ENCODE results near the gene REPS1.

REPS1 gene

DNA sequence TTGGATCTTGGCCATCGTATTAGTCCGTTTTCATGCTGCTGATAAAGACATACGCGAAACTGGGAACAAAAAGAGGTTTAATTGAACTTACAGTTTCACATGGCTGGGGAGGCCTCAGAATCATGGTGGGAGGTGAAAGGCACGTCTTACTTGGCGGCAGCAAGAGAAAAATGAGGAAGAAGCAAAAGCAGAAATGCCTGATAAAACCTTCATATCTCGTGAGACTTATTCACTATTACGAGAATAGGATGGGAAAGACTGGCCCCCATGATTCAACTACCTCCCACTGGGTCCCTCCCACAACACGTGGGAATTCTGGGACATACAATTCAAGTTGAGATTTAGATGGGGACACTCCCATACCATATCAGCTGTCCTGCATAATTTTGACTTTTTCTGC, 20.1 kb upstream of the REPS1 start:
- Histone ChIP-seq H3K9me2 (replicated peaks; ENCODE audit: control insufficient read depth, low read length) (no peaks in the 10 kb centered on the region), H3K4me3 (ENCODE audit: low read length) (no peak overlapping the region), H3F3A (ENCODE audit: control insufficient read depth, insufficient read depth) (no peaks in the 10 kb centered on the region), H3K27ac (ENCODE audit: low read depth, low read length) (no peak overlapping the region), H3K4me1 (ENCODE audit: control insufficient read depth, low read length) (no peaks in the 10 kb centered on the region), H3K36me3 (ENCODE audit: control insufficient read depth, low read length) (no peaks in the 10 kb centered on the region), H3K79me2 (ENCODE audit: control insufficient read depth, low read length) (no peaks in the 10 kb centered on the region), H4K20me1 (ENCODE audit: control insufficient read depth, insufficient read depth, low read depth, low read length) (no peaks in the 10 kb centered on the region), H3K27me3 (ENCODE audit: control insufficient read depth, low read length) (peaks cover 2% of the 10 kb centered on the region; the same call in 1 of the 2 replicates), H3K4me2 (ENCODE audit: low read length) (no peak overlapping the region), H3K9me3 (ENCODE audit: control insufficient read depth, insufficient read depth, low read length) (no peaks in the 10 kb centered on the region)
- no peak for TF ChIP-seq EZH2phosphoT487 (IDR thresholded peaks at IDR 0.05; ENCODE audit: borderline replicate concordance, low read length)
- TF ChIP-seq, protein P1, sequence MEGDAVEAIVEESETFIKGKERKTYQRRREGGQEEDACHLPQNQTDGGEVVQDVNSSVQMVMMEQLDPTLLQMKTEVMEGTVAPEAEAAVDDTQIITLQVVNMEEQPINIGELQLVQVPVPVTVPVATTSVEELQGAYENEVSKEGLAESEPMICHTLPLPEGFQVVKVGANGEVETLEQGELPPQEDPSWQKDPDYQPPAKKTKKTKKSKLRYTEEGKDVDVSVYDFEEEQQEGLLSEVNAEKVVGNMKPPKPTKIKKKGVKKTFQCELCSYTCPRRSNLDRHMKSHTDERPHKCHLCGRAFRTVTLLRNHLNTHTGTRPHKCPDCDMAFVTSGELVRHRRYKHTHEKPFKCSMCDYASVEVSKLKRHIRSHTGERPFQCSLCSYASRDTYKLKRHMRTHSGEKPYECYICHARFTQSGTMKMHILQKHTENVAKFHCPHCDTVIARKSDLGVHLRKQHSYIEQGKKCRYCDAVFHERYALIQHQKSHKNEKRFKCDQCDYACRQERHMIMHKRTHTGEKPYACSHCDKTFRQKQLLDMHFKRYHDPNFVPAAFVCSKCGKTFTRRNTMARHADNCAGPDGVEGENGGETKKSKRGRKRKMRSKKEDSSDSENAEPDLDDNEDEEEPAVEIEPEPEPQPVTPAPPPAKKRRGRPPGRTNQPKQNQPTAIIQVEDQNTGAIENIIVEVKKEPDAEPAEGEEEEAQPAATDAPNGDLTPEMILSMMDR (IDR thresholded peaks at IDR 0.05; ENCODE audit: low read depth, low read length, poor library complexity, severe bottlenecking) = no peak

GRCh38 chr6:139007428-139007827, 19.4 kb upstream of the REPS1 start:
- Histone ChIP-seq H3K27me3 (ENCODE audit: control insufficient read depth, low read length) (peaks cover 2% of the 10 kb centered on the region; the same call in 1 of the 2 replicates), H3F3A (ENCODE audit: control insufficient read depth, insufficient read depth) (no peaks in the 10 kb centered on the region), H3K79me2 (ENCODE audit: control insufficient read depth, low read length) (no peaks in the 10 kb centered on the region), H3K27ac (ENCODE audit: low read depth, low read length) (no peak overlapping the region), H3K4me1 (ENCODE audit: control insufficient read depth, low read length) (no peaks in the 10 kb centered on the region), H3K4me3 (ENCODE audit: low read length) (no peak overlapping the region), H3K9me2 (replicated peaks; ENCODE audit: control insufficient read depth, low read length) (no peaks in the 10 kb centered on the region), H3K4me2 (ENCODE audit: low read length) (no peak overlapping the region), H3K9me3 (ENCODE audit: control insufficient read depth, insufficient read depth, low read length) (no peaks in the 10 kb centered on the region), H3K36me3 (ENCODE audit: control insufficient read depth, low read length) (no peaks in the 10 kb centered on the region), H4K20me1 (ENCODE audit: control insufficient read depth, insufficient read depth, low read depth, low read length) (no peaks in the 10 kb centered on the region)
- TF ChIP-seq EZH2phosphoT487 (IDR thresholded peaks at IDR 0.05; ENCODE audit: borderline replicate concordance, low read length) = no peak
- TF ChIP-seq, protein P1 (IDR thresholded peaks at IDR 0.05; ENCODE audit: low read depth, low read length, poor library complexity, severe bottlenecking) = no peak

DNA sequence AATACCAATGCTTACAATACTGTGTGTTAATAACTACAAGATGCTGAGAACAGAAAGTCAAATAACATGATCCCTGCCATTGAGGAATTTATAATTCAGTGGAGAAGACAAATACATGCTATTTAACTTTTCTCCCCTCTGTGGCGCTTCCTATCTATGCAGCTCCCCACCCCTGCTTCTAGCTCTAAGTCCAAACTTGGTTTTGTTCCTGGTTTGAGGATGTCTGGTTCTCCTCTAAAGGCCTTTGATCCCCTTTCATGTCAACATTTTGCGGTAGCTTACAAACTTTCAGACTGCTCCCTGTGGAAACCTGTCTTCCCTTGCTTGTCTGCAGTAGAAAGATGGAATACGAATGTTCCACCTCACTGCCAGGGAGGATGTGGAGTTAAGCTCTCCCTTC, 18.4 kb upstream of the REPS1 start:
- H3K79me2 ChIP-seq (ENCODE audit: control insufficient read depth, low read length) = no peaks in the 10 kb centered on the region
- H3K27me3 ChIP-seq (ENCODE audit: control insufficient read depth, low read length) = peaks cover 2% of the 10 kb centered on the region; the same call in 1 of the 2 replicates
- H3K27ac ChIP-seq (ENCODE audit: low read depth, low read length) = no peak overlapping the region
- H3K4me2 ChIP-seq (ENCODE audit: low read length) = no peak overlapping the region
- no peak for TF ChIP-seq EZH2phosphoT487 (IDR thresholded peaks at IDR 0.05; ENCODE audit: borderline replicate concordance, low read length)
- TF ChIP-seq, protein P1 (IDR thresholded peaks at IDR 0.05; ENCODE audit: low read depth, low read length, poor library complexity, severe bottlenecking) = no peak
- H3F3A ChIP-seq (ENCODE audit: control insufficient read depth, insufficient read depth) = no peaks in the 10 kb centered on the region
- H3K36me3 ChIP-seq (ENCODE audit: control insufficient read depth, low read length) = no peaks in the 10 kb centered on the region
- H3K9me3 ChIP-seq (ENCODE audit: control insufficient read depth, insufficient read depth, low read length) = no peaks in the 10 kb centered on the region
- H3K9me2 ChIP-seq (replicated peaks; ENCODE audit: control insufficient read depth, low read length) = no peaks in the 10 kb centered on the region
- H3K4me1 ChIP-seq (ENCODE audit: control insufficient read depth, low read length) = no peaks in the 10 kb centered on the region
- no peak overlapping the region for H3K4me3 ChIP-seq (ENCODE audit: low read length)
- no peaks in the 10 kb centered on the region for H4K20me1 ChIP-seq (ENCODE audit: control insufficient read depth, insufficient read depth, low read depth, low read length)

All from DOHH2 (cell line).